ENCODE measurements around the gene FLNC. TPM values are rescaled to one million over a fixed set of nuclear protein-coding genes. Genes with fewer than 3 reads are reported as not detected.

Gene FLNC
- total and polyA plus RNA-seq, 2 donors (not counting 1 experiment from before 2014, with no cell fraction given), result 0.01 TPM; not detected in 1

- Mint-ChIP-seq H3K4me1 (no peaks in the 10 kb centered on the region), H3K27me3 (no peaks in the 10 kb centered on the region), H3K9me3 (ENCODE audit: insufficient read depth) (no peaks in the 10 kb centered on the region), H3K4me3 (no peak overlapping the region), H3K27ac (no peak overlapping the region)
- no peaks in the 10 kb centered on the region for H3K36me3 ChIP-seq (replicated peaks in 1 of 2; ENCODE audit: control extremely low read depth in 1 of 2, control insufficient read depth in 1 of 2, extremely low read depth in 1 of 2, insufficient read depth in 2 of 2, low read length in 1 of 2)
- H4K20me1 ChIP-seq (ENCODE audit: control insufficient read depth, insufficient read depth, low read length, poor library complexity, severe bottlenecking), result no peaks in the 10 kb centered on the region
- WGBS (ENCODE audit: insufficient coverage), result 72% methylated on average over 4 of the region's 11 CpGs
- ATAC-seq (ENCODE audit: low read depth) (no peak), DNase-seq (no peak)
- H3K27me3 ChIP-seq (replicated peaks in 1 of 4; ENCODE audit: control extremely low read depth in 1 of 4, control insufficient read depth in 3 of 4, insufficient read depth in 4 of 4, low read length in 3 of 4), result peaks cover 0 to 1% (median 0%) of the 10 kb centered on the region in 4 experiments
- no peak overlapping the region for H2AFZ ChIP-seq (ENCODE audit: insufficient read depth, low read depth, low read length, poor library complexity, severe bottlenecking)
- no peak overlapping the region for H3K9ac ChIP-seq (ENCODE audit: low read length)
- H3K4me2 ChIP-seq (replicated peaks; ENCODE audit: low read depth, low read length, poor library complexity, severe bottlenecking), result no peak overlapping the region
- ChIA-PET CTCF (no interaction called here), POLR2A (no interaction called here)
- intact Hi-C loops (cut with micrococcal nuclease), result no loop called here
- no peak overlapping the region for H3K4me3 ChIP-seq (ENCODE audit: control extremely low read depth in 1 of 5, extremely low read depth in 1 of 5, insufficient read depth in 1 of 5, low read depth in 2 of 5, low read length in 4 of 5)
- H3K27ac ChIP-seq (ENCODE audit: low read length in 2 of 2), result no peak overlapping the region
- no peak for TF ChIP-seq CTCF (IDR thresholded peaks at IDR 0.05)
- no peak for TF ChIP-seq EZH2 (IDR thresholded peaks at IDR 0.05; ENCODE audit: borderline replicate concordance, insufficient read depth, low read depth, low read length, poor library complexity, severe bottlenecking)
- no peaks in the 10 kb centered on the region for H3K9me3 ChIP-seq (ENCODE audit: control extremely low read depth in 1 of 3, control insufficient read depth in 2 of 3, insufficient read depth in 1 of 3, low read length in 2 of 3)
- no peaks in the 10 kb centered on the region for H3K79me2 ChIP-seq (ENCODE audit: control insufficient read depth, insufficient read depth, low read length)
- H3K4me1 ChIP-seq (ENCODE audit: control insufficient read depth in 2 of 2, insufficient read depth in 2 of 2, low read length in 2 of 2), result no peaks in the 10 kb centered on the region
Measured at GRCh38 chr7:128812514-128813168, 17.6 kb upstream of the FLNC start.

- H2AFZ ChIP-seq (ENCODE audit: insufficient read depth, low read depth, low read length, poor library complexity, severe bottlenecking), result no peak overlapping the region
- H3K9me3 ChIP-seq (ENCODE audit: control extremely low read depth in 1 of 3, control insufficient read depth in 2 of 3, insufficient read depth in 1 of 3, low read length in 2 of 3), result no peaks in the 10 kb centered on the region
- POLR2A ChIA-PET, result no interaction called here
- CTCF ChIA-PET, result no interaction called here
- ATAC-seq (ENCODE audit: low read depth) (no peak), DNase-seq (no peak)
- H3K9me3 Mint-ChIP-seq (ENCODE audit: insufficient read depth), result no peaks in the 10 kb centered on the region
- intact Hi-C loops (cut with micrococcal nuclease), result no loop called here
- no peaks in the 10 kb centered on the region for H3K79me2 ChIP-seq (ENCODE audit: control insufficient read depth, insufficient read depth, low read length)
- H3K27me3 Mint-ChIP-seq, result no peaks in the 10 kb centered on the region
- no peak overlapping the region for H3K9ac ChIP-seq (ENCODE audit: low read length)
- 98% methylated on average over 6 of the region's 6 CpGs for WGBS (ENCODE audit: insufficient coverage)
- no peak overlapping the region for H3K27ac ChIP-seq (ENCODE audit: low read length in 2 of 2)
- H3K4me1 Mint-ChIP-seq, result no peaks in the 10 kb centered on the region
- peaks cover 0 to 4% (median 0%) of the 10 kb centered on the region in 4 experiments for H3K27me3 ChIP-seq (replicated peaks in 1 of 4; ENCODE audit: control extremely low read depth in 1 of 4, control insufficient read depth in 3 of 4, insufficient read depth in 4 of 4, low read length in 3 of 4)
- H3K4me3 Mint-ChIP-seq, result no peak overlapping the region
- TF ChIP-seq EZH2 (IDR thresholded peaks at IDR 0.05; ENCODE audit: borderline replicate concordance, insufficient read depth, low read depth, low read length, poor library complexity, severe bottlenecking) (no peak), CTCF (IDR thresholded peaks at IDR 0.05) (no peak)
- H3K36me3 ChIP-seq (replicated peaks in 1 of 2; ENCODE audit: control extremely low read depth in 1 of 2, control insufficient read depth in 1 of 2, extremely low read depth in 1 of 2, insufficient read depth in 2 of 2, low read length in 1 of 2), result no peaks in the 10 kb centered on the region
- no peaks in the 10 kb centered on the region for H3K4me1 ChIP-seq (ENCODE audit: control insufficient read depth in 2 of 2, insufficient read depth in 2 of 2, low read length in 2 of 2)
- no peak overlapping the region for H3K4me3 ChIP-seq (ENCODE audit: control extremely low read depth in 1 of 5, extremely low read depth in 1 of 5, insufficient read depth in 1 of 5, low read depth in 2 of 5, low read length in 4 of 5)
- H3K4me2 ChIP-seq (replicated peaks; ENCODE audit: low read depth, low read length, poor library complexity, severe bottlenecking), result no peak overlapping the region
- no peak overlapping the region for H3K27ac Mint-ChIP-seq
- no peaks in the 10 kb centered on the region for H4K20me1 ChIP-seq (ENCODE audit: control insufficient read depth, insufficient read depth, low read length, poor library complexity, severe bottlenecking)
Measured at GRCh38 chr7:128814499-128814898, 15.7 kb upstream of the FLNC start.

All from B cell (primary cell).